Neural cell (in vitro differentiated cells): ENCODE data around the gene NGEF. TPM values are rescaled to one million over a fixed set of nuclear protein-coding genes. Genes with fewer than 3 reads are reported as not detected.

ENCODE experiments used
- H2AFZ ChIP-seq: fragments of 200-600, 300-800 bp; sonication (generic), shearing (Covaris generic); 2 replicates; pipeline ENCODE4 v1.6.0; 2014; ENCODE audit warnings: low read depth, mild to moderate bottlenecking, antibody characterized with exemption, low read length, moderate library complexity
- H3F3A ChIP-seq: fragments of 200-600 bp; shearing (Covaris generic); 2 replicates; pipeline ENCODE4 v1.6.1; 2016; ENCODE audit warnings: mild to moderate bottlenecking, moderate library complexity, mixed read lengths, antibody characterized with exemption, low read length; ENCODE audit not compliant: insufficient read depth, poor library complexity, severe bottlenecking
- H3K27ac ChIP-seq: fragments of 200-600, 300-800 bp; sonication (generic), shearing (Covaris generic); 2 replicates; pipeline ENCODE4 v1.5.1; 2014; ENCODE audit warnings: mild to moderate bottlenecking, low read length, moderate library complexity
- H3K27me3 ChIP-seq: fragments of 300-800, 200-600 bp; sonication (generic), shearing (Covaris generic); 2 replicates; pipeline ENCODE4 v1.6.0; 2014; ENCODE audit warnings: mild to moderate bottlenecking, low read depth, low read length, moderate library complexity; ENCODE audit not compliant: insufficient read depth
- H3K36me3 ChIP-seq: fragments of 300-800, 200-600 bp; sonication (generic), shearing (Covaris generic); 2 replicates; pipeline ENCODE4 v1.5.1; 2014; ENCODE audit warnings: mild to moderate bottlenecking, antibody characterized with exemption, low read length, moderate library complexity; ENCODE audit not compliant: insufficient read depth
- H3K4me2 ChIP-seq: fragments of 300-800, 200-600 bp; sonication (generic), shearing (Covaris generic); 2 replicates; pipeline ENCODE4 v1.6.0; 2014; ENCODE audit warnings: mild to moderate bottlenecking, low read length
- H3K4me3 ChIP-seq: fragments of 300-800, 200-600 bp; sonication (generic), shearing (Covaris generic); 2 replicates; pipeline ENCODE4 v1.5.1; 2014; ENCODE audit warnings: mild to moderate bottlenecking, low read length, moderate library complexity
- H3K79me2 ChIP-seq: fragments of 200-600 bp; shearing (Covaris generic); replicated peaks from 2 replicates; pipeline ENCODE4 v1.6.0; 2014; ENCODE audit warnings: mild to moderate bottlenecking, low read length, moderate library complexity; ENCODE audit not compliant: insufficient read depth
- H3K9ac ChIP-seq: fragments of 300-800, 200-600 bp; sonication (generic), shearing (Covaris generic); 2 replicates; pipeline ENCODE4 v1.6.1; 2016; ENCODE audit warnings: mild to moderate bottlenecking, low read length, mixed read lengths
- H3K9me2 ChIP-seq: fragments of 200-600 bp; shearing (Covaris generic); 2 replicates; pipeline ENCODE4 v1.6.1; 2016; ENCODE audit warnings: mild to moderate bottlenecking, low read length, mixed read lengths; ENCODE audit not compliant: insufficient read depth
- H3K9me3 ChIP-seq: fragments of 200-600, 300-800 bp; sonication (generic), shearing (Covaris generic); 2 replicates; pipeline ENCODE4 v1.6.1; 2016; ENCODE audit warnings: mild to moderate bottlenecking, mixed run types, low read length, moderate library complexity, mixed read lengths
- H4K20me1 ChIP-seq: fragments of 200-600 bp; shearing (Covaris generic); 2 replicates; pipeline ENCODE4 v1.6.1; 2016; ENCODE audit warnings: mild to moderate bottlenecking, mixed run types; ENCODE audit not compliant: insufficient read depth
- EP300 ChIP-seq: fragments of 450-650 bp; conservative IDR thresholded peaks from 2 replicates; pipeline ENCODE4 v1.6.1; 2014; ENCODE audit warnings: antibody characterized with exemption, mild to moderate bottlenecking, moderate library complexity; ENCODE audit not compliant: poor library complexity, severe bottlenecking
- EZH2 ChIP-seq: fragments of 200-600, 300-800 bp; shearing (Covaris generic), sonication (generic); IDR thresholded peaks from 2 replicates; pipeline ENCODE4 v1.6.1; 2014; ENCODE audit warnings: antibody characterized with exemption, low read length, borderline replicate concordance, mild to moderate bottlenecking; ENCODE audit not compliant: insufficient read depth, poor library complexity, severe bottlenecking
- MXI1 ChIP-seq: fragments of 450-650 bp; conservative IDR thresholded peaks from 2 replicates; pipeline ENCODE4 v1.6.1; 2014; ENCODE audit warnings: antibody characterized with exemption, mild to moderate bottlenecking; ENCODE audit not compliant: poor library complexity, severe bottlenecking
- POLR2AphosphoS5 ChIP-seq: IDR thresholded peaks from 2 replicates; pipeline ENCODE4 v1.6.1; 2012
- RAD21 ChIP-seq: fragments of 450-650 bp; conservative IDR thresholded peaks from 2 replicates; pipeline ENCODE4 v1.6.1; 2014; ENCODE audit warnings: antibody characterized with exemption, mild to moderate bottlenecking, moderate library complexity
- SMC3 ChIP-seq: fragments of 450-650 bp; conservative IDR thresholded peaks from 2 replicates; pipeline ENCODE4 v1.6.1; 2014; ENCODE audit warnings: antibody characterized with exemption, mild to moderate bottlenecking, moderate library complexity; ENCODE audit not compliant: poor library complexity
- TAF1 ChIP-seq: IDR thresholded peaks from 2 replicates; pipeline ENCODE4 v1.6.1; 2012; ENCODE audit warnings: low read depth
- polyA plus RNA-seq: library from polyadenylated mRNA; depleted of rRNA; stranded (reverse); fragments of >200 nt; gene quantifications from 2 replicates; pipeline ENCODE4 v1.2.3, GENCODE V29; 2014
- TF ChIP-seq, protein P1 (sequence below): IDR thresholded peaks from 2 replicates; pipeline ENCODE4 v1.6.1; 2012; ENCODE audit warnings: borderline replicate concordance
- TF ChIP-seq, protein P2 (sequence below): fragments of 450-650 bp; IDR thresholded peaks from 2 replicates; pipeline ENCODE4 v1.5.1; 2014; ENCODE audit warnings: antibody characterized with exemption, mild to moderate bottlenecking, moderate library complexity; ENCODE audit not compliant: poor library complexity, severe bottlenecking

NGEF gene
- polyA plus RNA-seq, 1 donor from 2014 or later, result 5.2 TPM

DNA sequence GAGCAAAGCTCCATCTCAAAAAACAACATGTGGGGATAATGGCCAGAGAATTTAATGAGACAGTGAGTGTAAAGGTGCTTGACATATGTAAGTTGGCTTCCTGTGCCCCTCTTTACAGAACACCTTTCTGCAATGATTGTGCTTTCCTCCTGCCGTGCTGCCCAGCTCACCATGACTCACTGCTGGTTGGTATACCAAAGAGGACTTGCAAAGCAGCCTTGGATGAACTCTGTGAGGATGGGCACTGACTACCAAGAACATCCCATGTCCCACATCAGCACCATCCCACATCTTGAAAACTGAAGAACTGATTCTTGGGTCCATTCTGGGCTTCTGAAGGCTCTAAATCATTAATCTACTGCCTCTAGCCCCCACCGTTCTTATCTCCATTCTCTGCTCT is 52.2 kb downstream of the NGEF start:
- Histone ChIP-seq H3K79me2 (no peaks in the 10 kb centered on the region), H3F3A (no peaks in the 10 kb centered on the region), H4K20me1 (no peaks in the 10 kb centered on the region), H3K27ac (no peak overlapping the region), H3K9ac (no peak overlapping the region), H3K4me3 (no peak overlapping the region), H3K4me2 (no peak overlapping the region), H3K36me3 (no peaks in the 10 kb centered on the region), H2AFZ (no peak overlapping the region), H3K27me3 (no peaks in the 10 kb centered on the region), H3K9me2 (no peaks in the 10 kb centered on the region), H3K9me3 (peaks cover 3% of the 10 kb centered on the region)
- TF ChIP-seq MXI1, result no peak
- TF ChIP-seq POLR2AphosphoS5, result no peak
- TF ChIP-seq, protein P1, sequence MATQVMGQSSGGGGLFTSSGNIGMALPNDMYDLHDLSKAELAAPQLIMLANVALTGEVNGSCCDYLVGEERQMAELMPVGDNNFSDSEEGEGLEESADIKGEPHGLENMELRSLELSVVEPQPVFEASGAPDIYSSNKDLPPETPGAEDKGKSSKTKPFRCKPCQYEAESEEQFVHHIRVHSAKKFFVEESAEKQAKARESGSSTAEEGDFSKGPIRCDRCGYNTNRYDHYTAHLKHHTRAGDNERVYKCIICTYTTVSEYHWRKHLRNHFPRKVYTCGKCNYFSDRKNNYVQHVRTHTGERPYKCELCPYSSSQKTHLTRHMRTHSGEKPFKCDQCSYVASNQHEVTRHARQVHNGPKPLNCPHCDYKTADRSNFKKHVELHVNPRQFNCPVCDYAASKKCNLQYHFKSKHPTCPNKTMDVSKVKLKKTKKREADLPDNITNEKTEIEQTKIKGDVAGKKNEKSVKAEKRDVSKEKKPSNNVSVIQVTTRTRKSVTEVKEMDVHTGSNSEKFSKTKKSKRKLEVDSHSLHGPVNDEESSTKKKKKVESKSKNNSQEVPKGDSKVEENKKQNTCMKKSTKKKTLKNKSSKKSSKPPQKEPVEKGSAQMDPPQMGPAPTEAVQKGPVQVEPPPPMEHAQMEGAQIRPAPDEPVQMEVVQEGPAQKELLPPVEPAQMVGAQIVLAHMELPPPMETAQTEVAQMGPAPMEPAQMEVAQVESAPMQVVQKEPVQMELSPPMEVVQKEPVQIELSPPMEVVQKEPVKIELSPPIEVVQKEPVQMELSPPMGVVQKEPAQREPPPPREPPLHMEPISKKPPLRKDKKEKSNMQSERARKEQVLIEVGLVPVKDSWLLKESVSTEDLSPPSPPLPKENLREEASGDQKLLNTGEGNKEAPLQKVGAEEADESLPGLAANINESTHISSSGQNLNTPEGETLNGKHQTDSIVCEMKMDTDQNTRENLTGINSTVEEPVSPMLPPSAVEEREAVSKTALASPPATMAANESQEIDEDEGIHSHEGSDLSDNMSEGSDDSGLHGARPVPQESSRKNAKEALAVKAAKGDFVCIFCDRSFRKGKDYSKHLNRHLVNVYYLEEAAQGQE, result no peak
- no peak for TF ChIP-seq RAD21
- TF ChIP-seq TAF1, result no peak

DNA sequence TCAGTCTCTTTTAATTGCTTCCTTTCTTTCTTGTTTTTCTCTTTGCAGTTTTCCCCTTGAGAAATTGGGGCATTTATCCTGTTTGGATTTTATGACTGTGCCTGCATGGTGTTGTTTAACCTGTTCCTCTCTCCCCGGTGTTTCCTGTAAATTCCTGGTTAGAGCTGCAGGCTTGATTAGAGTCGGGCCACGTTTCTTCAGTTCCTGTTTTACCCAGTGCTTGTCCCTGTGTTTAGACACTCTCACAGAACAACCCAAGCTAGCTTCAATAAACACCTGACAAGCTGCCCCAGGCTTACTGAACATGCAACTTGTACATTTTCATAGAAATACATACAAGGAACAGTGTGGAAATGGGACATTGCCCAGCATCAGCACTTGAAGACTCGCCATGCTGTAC is 53.9 kb downstream of the NGEF start:
- Histone ChIP-seq H3K79me2 (no peaks in the 10 kb centered on the region), H3K4me3 (no peak overlapping the region), H3K27ac (no peak overlapping the region), H3K9ac (no peak overlapping the region), H3K36me3 (no peaks in the 10 kb centered on the region), H3K27me3 (no peaks in the 10 kb centered on the region), H3K9me3 (peaks cover 3% of the 10 kb centered on the region), H3K4me2 (no peak overlapping the region), H3K9me2 (no peaks in the 10 kb centered on the region), H4K20me1 (no peaks in the 10 kb centered on the region), H2AFZ (no peak overlapping the region), H3F3A (no peaks in the 10 kb centered on the region)
- no peak for TF ChIP-seq POLR2AphosphoS5
- TF ChIP-seq, protein P1, result no peak

DNA sequence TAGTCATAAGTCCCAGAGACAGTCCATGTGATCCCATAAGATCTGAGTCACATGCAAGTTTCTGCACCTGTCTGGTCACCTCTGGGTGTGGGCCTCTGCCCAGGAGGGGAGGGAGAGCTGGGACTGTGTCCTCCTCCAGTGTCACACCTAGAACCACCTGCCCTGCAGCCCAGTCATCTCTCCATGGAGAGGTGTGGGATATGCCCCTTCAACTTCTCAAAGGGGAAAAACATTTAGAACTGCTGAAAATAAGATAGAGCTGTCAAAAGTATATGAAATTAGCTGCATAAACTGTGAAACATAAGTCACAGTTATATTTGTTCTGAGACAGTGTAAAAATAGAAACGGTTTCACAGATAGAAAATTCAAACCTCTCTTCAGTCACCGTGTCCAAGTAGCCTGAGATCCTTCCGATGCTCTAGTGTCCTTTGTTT is 55.4 kb downstream of the NGEF start:
- Histone ChIP-seq H3K27me3 (no peaks in the 10 kb centered on the region), H3K79me2 (no peaks in the 10 kb centered on the region), H3F3A (no peaks in the 10 kb centered on the region), H4K20me1 (no peaks in the 10 kb centered on the region), H3K4me3 (no peak overlapping the region), H3K27ac (no peak overlapping the region), H3K9ac (no peak overlapping the region), H3K36me3 (no peaks in the 10 kb centered on the region), H2AFZ (no peak overlapping the region), H3K9me2 (no peaks in the 10 kb centered on the region), H3K4me2 (no peak overlapping the region), H3K9me3 (no peaks in the 10 kb centered on the region)
- TF ChIP-seq MXI1, result no peak
- TF ChIP-seq RAD21, result no peak
- no peak for TF ChIP-seq POLR2AphosphoS5
- TF ChIP-seq EZH2, result no peak
- TF ChIP-seq SMC3, result no peak
- TF ChIP-seq, protein P2, sequence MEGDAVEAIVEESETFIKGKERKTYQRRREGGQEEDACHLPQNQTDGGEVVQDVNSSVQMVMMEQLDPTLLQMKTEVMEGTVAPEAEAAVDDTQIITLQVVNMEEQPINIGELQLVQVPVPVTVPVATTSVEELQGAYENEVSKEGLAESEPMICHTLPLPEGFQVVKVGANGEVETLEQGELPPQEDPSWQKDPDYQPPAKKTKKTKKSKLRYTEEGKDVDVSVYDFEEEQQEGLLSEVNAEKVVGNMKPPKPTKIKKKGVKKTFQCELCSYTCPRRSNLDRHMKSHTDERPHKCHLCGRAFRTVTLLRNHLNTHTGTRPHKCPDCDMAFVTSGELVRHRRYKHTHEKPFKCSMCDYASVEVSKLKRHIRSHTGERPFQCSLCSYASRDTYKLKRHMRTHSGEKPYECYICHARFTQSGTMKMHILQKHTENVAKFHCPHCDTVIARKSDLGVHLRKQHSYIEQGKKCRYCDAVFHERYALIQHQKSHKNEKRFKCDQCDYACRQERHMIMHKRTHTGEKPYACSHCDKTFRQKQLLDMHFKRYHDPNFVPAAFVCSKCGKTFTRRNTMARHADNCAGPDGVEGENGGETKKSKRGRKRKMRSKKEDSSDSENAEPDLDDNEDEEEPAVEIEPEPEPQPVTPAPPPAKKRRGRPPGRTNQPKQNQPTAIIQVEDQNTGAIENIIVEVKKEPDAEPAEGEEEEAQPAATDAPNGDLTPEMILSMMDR, result no peak
- TF ChIP-seq, protein P1, result no peak
- TF ChIP-seq EP300, result no peak
- no peak for TF ChIP-seq TAF1
